ENCODE measurements around the gene GEMIN7.

Gene GEMIN7

DNA sequence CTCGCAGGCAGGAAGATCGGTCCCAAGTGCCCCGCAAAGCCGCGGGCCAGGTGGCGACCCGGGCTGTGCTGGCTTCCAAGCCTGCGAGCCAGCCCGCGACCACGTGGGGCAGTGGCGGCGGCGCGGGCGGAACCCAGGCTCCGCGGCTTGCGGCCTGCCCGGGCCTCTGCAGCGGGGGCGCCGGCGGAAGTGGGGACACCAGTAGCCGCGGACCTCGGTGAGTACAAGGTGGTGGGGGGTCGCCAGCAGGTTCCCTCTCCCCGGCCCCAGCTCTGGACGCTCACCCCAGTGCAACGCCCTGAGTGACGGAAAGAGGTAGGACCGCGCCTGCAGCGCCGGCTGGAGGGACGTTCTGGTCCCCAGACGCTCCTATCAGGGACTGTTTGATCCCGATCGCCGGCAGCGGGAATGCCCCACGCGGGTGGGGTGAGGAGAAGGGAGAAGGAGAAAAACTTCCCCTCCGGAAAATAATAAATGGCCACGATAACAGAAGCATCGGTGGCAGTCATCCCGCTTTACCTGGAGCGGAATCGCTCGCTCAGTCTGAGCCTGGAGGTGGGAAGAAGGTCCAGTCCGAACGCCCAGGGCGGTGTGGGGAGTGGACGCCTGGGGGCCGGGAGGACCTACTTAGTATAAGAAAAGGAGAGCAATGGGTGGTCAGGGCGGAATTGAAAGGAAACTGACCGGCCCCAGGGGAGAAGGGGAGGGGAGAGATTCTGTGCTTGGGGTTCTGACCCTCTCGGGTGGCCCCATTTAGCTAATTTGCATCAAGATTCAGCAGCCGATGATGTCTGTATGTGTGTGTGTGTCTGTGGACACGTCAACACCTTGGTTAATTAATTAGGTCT is at the start of gene GEMIN7:
Gene GEMIN7 (plus strand): TSS at position 198 of the 848 bp plus-strand sequence. CDS start 10,855 bp downstream, outside the sequence.
- peak; percentile 75 for DNase-seq

DNA sequence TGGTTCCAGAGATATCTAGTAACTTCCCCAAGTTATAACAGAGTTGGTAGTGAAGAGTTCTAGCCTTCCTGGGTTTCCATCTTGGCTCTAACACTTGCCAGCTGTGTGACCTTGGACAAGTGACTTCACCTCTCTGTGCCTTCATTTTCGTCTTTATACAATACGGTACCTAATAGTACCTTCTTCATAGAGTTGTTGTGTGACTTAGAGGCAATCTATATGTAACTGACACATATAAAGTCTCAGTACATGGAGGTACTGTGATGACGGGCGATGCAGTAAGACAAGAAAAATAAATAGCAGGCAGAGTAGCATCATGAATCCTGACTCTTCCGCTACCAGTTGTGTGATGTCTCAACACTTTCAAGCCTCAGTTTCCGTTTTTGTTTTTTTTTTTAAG is 48.2 kb upstream of the GEMIN7 start:
- no peak for DNase-seq

- no peak for DNase-seq
Observed at GRCh38 chr19:45032421-45032820, 46.6 kb upstream of the GEMIN7 start.

- DNase-seq, result no peak
Observed at GRCh38 chr19:45035755-45036154, 43.3 kb upstream of the GEMIN7 start.

DNA sequence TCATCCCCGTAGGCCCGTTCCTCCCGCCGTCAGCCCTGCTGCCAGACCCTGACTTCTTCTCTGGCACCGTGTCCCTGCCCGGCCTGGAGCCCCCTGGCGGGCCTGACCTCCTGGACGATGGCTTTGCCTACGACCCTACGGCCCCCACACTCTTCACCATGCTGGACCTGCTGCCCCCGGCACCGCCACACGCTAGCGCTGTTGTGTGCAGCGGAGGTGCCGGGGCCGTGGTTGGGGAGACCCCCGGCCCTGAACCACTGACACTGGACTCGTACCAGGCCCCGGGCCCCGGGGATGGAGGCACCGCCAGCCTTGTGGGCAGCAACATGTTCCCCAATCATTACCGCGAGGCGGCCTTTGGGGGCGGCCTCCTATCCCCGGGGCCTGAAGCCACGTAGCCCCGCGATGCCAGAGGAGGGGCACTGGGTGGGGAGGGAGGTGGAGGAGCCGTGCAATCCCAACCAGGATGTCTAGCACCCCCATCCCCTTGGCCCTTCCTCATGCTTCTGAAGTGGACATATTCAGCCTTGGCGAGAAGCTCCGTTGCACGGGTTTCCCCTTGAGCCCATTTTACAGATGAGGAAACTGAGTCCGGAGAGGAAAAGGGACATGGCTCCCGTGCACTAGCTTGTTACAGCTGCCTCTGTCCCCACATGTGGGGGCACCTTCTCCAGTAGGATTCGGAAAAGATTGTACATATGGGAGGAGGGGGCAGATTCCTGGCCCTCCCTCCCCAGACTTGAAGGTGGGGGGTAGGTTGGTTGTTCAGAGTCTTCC is 41.5 kb upstream of the GEMIN7 start:
- no peak for DNase-seq

GRCh38 chr19:45038931-45039893 is 39.8 kb upstream of the GEMIN7 start, which contains the start of gene CLASRP:
TSS of gene CLASRP (plus strand) at chr19:45039045. CDS start at chr19:45040213, 1,168 bp downstream.
- DNase-seq, result peak; percentile 87

DNA sequence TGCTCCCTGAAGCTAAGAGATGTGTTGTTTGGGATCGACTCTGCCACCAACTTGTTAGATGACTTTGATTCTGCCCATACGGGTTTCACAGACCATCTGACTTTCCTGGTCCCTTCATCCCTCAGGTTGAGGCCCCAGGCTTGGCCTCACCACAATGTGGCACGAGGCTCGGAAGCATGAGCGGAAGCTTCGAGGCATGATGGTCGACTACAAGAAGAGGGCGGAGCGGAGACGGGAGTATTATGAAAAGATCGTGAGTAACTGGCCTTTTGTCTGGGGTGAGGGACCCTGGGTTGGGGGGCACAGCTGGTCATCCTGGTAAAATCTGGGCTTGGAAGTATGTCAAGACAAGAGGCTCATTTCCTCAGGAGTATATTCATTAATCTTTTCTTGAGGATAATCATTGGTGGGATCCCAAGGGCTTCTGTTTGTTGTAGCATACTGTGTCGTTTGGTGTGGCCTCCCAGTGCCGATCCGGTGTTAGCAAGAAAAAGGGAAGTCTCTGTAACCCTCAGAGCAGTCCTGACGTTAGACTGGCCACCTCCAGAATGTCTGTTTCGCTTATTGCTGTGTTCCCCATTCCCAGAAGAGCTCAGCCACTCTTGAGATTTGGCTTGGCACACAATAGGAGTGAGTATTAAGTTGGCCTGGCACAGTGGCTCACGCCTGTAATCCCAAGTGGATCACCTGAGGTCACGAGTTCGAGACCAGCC is 38.8 kb upstream of the GEMIN7 start:
- no peak for DNase-seq

GRCh38 chr19:45041125-45041524 is 37.9 kb upstream of the GEMIN7 start:
- no peak for DNase-seq

DNA sequence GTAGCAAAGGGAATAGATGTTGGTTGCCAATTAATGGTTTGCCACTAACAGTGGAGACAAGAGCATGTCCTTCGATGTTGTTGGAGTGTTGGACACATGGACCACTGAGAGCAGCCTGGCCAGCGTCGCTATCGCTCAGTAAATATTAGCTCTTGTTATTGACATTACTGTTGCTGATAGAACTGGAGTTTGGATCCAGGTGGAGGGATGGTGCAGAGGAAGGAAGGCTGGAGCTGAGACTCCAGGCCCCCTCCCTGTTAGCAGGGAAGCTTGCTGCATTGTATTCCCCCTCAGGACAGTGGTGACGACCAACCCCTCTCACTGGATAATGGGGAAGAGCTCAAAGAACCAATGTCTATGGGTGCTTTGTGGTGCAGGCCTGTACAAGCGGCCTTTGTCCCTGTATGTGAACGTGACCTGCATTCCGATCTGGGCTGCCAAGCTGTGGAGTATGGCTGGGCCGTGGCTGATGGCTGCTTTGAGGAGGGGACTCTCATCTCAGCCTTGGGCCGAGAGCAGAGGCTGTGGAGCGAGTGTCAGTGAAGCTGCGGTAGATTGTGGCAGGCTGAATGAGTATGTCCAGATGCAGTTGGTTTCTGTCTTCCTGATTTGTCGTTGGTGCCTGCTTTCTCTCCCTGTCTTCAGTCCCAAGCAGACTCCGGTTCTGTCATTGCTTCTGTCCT is 33.2 kb upstream of the GEMIN7 start:
- DNase-seq, result no peak

- DNase-seq, result no peak
Observed at GRCh38 chr19:45046355-45046754, 32.7 kb upstream of the GEMIN7 start.

- no peak for DNase-seq
Observed at GRCh38 chr19:45047188-45047797, 31.8 kb upstream of the GEMIN7 start.

- DNase-seq, result no peak
Observed at GRCh38 chr19:45049073-45049736, 29.9 kb upstream of the GEMIN7 start.

- no peak for DNase-seq
Observed at GRCh38 chr19:45050036-45050435, 29.0 kb upstream of the GEMIN7 start.

GRCh38 chr19:45051929-45052579 is 27.0 kb upstream of the GEMIN7 start:
- no peak for DNase-seq

- no peak for DNase-seq
Observed at GRCh38 chr19:45056831-45057230, 22.2 kb upstream of the GEMIN7 start.

DNA sequence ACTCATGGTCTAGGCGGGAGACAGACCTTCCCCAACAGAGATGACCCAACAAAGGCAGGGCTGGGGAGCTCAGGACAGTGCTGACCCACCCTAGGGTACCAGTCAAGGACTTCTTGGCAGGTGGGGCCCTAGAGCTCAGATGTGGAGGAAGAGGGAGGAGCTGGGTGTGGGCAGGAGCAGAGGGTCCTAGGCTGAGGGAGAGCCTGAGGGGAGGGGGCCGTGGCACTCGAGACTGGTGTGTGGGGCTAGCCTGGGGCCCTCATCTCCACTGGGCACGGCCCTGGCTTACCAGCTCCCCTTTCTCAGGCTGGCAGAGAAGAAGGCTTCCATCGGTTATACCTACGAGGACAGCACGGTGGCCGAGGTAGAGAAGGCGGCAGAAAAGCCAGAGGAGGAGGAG is 21.6 kb upstream of the GEMIN7 start:
- no peak for DNase-seq

DNA sequence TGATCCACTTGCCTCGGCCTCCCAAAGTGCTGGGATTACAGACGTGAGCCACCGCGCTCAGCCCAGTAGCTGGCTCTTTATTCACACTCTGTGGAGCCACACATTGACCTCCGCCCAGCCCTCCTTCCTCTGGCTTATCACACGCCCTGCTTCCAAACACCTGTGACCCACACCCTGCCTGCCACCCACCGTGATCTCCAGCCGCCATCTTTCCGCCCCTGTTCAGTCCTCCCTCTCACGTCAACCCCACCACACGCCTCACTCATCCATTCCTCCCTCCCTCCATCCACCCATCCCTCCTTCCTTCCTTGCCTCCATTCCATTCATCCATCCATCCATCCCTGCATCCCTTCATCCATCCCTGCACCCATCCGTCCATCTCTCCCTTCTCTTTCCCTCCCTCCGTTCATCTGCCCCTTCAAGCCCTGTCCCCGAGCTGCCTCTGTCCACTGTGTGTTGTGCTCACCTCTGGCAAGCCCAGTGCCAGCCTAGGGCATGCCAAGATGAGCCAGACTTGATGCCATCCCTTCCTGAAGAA is 20.4 kb upstream of the GEMIN7 start:
- no peak for DNase-seq

DNA sequence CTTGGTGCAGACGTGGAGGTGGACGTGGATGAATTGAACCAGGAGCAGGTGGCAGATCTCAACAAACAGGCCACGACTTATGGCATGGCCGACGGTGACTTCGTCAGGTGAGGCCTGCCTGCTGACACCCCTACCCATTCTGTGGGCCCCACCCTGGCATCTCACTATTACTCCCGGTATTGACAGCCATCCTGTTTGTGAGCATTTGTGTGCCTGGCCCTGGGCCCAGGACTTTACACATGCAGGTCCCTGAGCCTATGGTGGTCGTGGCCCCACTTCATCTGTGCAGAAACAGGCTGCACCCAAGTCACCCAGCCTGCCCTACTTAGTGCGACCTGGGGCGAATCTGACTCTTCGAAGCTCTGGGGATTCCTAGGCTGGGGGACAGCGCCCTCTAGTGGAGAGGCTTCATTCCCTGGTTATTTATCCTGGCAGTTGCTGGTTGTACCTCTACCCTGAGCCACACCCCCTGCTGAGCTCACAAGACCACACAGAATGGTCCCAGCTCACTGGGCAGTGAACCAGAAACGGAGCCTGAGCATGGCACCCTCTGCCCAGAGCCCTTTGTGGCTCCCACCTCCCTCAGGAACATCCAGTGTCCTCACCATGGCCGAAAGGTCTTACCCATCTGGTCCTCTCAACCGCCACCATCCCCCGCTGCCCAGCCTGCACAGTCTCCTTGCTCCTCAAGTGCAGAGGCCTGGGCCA is 19.6 kb upstream of the GEMIN7 start:
- DNase-seq, result peak; percentile 86

GRCh38 chr19:45061965-45062364 is 17.1 kb upstream of the GEMIN7 start:
- no peak for DNase-seq
